Ovary (tissue), 9 donors: ENCODE results near the gene PKD1L1. TPM values are rescaled to one million over a fixed set of nuclear protein-coding genes. Genes with fewer than 3 reads are reported as not detected.

Experiments used
- DNase-seq, 5 donors: peaks; one replicate each; pipeline ENCODE4 v3.0.0-alpha.2; 2019 to 2020
- H3K27ac ChIP-seq, 2 donors: fragments of 200-600 bp; one replicate each; pipeline versions ENCODE4 v1.5.1 to v1.8.0; 2019 to 2022
- H3K27me3 ChIP-seq: fragments of 200-600 bp; one replicate; pipeline ENCODE4 v1.8.0; 2022
- H3K36me3 ChIP-seq: fragments of 200-600 bp; sonication (generic); one replicate; pipeline ENCODE4 v1.5.1; 2019
- H3K4me1 ChIP-seq: one replicate; pipeline ENCODE4 v1.8.1; 2013; ENCODE audit warnings: mild to moderate bottlenecking, moderate library complexity; ENCODE audit not compliant: insufficient read depth
- H3K4me3 ChIP-seq: fragments of 200-600 bp; sonication (generic); one replicate; pipeline ENCODE4 v1.5.1; 2017
- H3K9me3 ChIP-seq, 2 donors: fragments of 200-600 bp in 1 of 2; sonication (generic) in 1 of 2; one replicate each; pipeline versions ENCODE4 v1.5.1 to v1.8.1; 2013 to 2019; ENCODE audit warnings: mild to moderate bottlenecking in 1 of 2, moderate library complexity in 1 of 2
- EP300 ChIP-seq: sonication (generic); formaldehyde crosslinking; IDR thresholded peaks from one replicate; pipeline ENCODE4 v1.6.1; 2017; ENCODE audit warnings: antibody characterized with exemption
- POLR2A ChIP-seq: fragments of 450-650 bp; IDR thresholded peaks from one replicate; pipeline ENCODE4 v1.6.1; 2017; ENCODE audit warnings: antibody characterized with exemption, mild to moderate bottlenecking, moderate library complexity
- WGBS, 3 donors: extraction: QIAGEN DNeasy Blood & Tissue Kit in 1 of 3; methylation state at CpG; one replicate each; pipeline versions ENCODE4 v1.1.5 to v1.1.7; 2013 to 2017; 5-methylcytosine and 5-hydroxymethylcytosine counted together
- intact Hi-C, 4 donors: fragments of 100-400 bp; cut with DNase I; formaldehyde crosslinking; loops; one replicate each; pipeline versions ENCODE4 v1.11.0 to v1.15.1; 2022 to 2023
- polyA plus RNA-seq, 2 donors: library from polyadenylated mRNA; stranded (reverse); fragments of 200-250 nt in 1 of 2; fragments of 350-450 nt in 1 of 2; fragmentation: Illumina TruSeq in 1 of 2; extraction: RNeasy Lipid Tissue Mini Kit (QIAGEN cat#74804) in 1 of 2; gene quantifications; one replicate each; pipeline ENCODE4 v1.2.3, GENCODE V29; 2013 to 2014
- total RNA-seq, 7 donors: library from RNA; depleted of rRNA in 2 of 7; stranded (reverse); fragments of >200 nt in 2 of 7; fragmentation: NEBNext Ultra II Directional in 3 of 7; extraction: Animal tissue kit (Norgen Biotek cat#: 25700) in 3 of 7; gene quantifications; one replicate each; pipeline versions ENCODE4 v1.1.0 to v1.2.4, GENCODE V29; 2016 to 2023
- TF ChIP-seq, protein P1 (sequence below), 3 donors: fragments of 450-650 bp in 2 of 3; fragments of 200-600 bp in 1 of 3; IDR thresholded peaks; one replicate each; pipeline versions ENCODE4 v1.5.1 to v1.8.0; 2016 to 2022; ENCODE audit warnings: antibody characterized with exemption in 3 of 3, mild to moderate bottlenecking in 1 of 3
- donor health status: DM: no; HTN: no; CAD: no; lungs with moderate emphysema.
- donor health status: DM: no; HTN: no; CAD: no.
- donor health status: Bipolar disorder and iron deficiency.
- donor health status: DM: yes; HTN: yes; CAD: no.
- donor health status: DM: no; HTN: no; CAD: no.
- donor health status: DM: yes; HTN: yes; CAD: no.

Gene PKD1L1
- total and polyA plus RNA-seq, 9 donors: 0.11 to 0.48 (median 0.22) TPM

DNA sequence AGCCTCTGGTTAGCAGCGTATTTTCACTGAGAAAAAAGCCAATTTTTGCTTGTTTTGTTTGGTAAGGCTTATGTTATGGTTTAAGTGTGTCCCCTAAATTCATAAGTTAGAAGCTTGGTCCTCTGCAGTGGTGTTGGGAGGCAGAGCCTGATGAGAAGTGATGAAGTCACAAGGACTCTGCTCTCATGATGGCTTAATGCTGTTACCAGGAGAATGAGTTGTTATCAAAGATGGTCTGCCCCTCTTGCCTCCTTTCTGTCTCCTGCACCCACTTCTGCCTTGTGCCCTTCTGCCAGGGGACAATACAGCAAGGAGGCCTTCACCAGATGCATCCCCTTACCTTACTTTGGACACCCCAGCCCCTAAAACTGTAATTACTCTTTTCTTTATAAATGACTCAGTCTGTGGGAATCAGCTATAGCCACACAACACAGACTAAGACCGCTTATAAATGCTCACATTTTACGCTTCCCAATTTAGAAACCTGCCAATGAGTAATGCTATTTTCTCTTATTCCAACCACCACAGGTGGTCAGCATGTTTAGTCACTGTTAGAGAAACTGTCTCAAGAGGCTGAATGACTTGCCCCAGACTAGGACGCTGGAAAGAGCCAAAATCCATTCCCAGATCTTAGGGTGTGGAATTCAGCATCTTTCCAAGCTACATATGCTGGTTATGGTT is 6.1 kb upstream of the PKD1L1 start:
- Histone ChIP-seq H3K9me3 (no peaks in the 10 kb centered on the region), H3K27ac (no peak overlapping the region), H3K27me3 (no peaks in the 10 kb centered on the region), H3K4me3 (no peak overlapping the region), H3K36me3 (no peaks in the 10 kb centered on the region), H3K4me1 (no peaks in the 10 kb centered on the region)
- 87 to 92% (median 90%) methylated on average over 4 of the region's 4 CpGs for WGBS, 3 donors
- no peak for TF ChIP-seq POLR2A
- TF ChIP-seq, protein P1, sequence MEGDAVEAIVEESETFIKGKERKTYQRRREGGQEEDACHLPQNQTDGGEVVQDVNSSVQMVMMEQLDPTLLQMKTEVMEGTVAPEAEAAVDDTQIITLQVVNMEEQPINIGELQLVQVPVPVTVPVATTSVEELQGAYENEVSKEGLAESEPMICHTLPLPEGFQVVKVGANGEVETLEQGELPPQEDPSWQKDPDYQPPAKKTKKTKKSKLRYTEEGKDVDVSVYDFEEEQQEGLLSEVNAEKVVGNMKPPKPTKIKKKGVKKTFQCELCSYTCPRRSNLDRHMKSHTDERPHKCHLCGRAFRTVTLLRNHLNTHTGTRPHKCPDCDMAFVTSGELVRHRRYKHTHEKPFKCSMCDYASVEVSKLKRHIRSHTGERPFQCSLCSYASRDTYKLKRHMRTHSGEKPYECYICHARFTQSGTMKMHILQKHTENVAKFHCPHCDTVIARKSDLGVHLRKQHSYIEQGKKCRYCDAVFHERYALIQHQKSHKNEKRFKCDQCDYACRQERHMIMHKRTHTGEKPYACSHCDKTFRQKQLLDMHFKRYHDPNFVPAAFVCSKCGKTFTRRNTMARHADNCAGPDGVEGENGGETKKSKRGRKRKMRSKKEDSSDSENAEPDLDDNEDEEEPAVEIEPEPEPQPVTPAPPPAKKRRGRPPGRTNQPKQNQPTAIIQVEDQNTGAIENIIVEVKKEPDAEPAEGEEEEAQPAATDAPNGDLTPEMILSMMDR (IDR thresholded peaks at IDR 0.05): no peak
- TF ChIP-seq EP300: no peak
- intact Hi-C loops: no loop called here
- DNase-seq: no peak

DNA sequence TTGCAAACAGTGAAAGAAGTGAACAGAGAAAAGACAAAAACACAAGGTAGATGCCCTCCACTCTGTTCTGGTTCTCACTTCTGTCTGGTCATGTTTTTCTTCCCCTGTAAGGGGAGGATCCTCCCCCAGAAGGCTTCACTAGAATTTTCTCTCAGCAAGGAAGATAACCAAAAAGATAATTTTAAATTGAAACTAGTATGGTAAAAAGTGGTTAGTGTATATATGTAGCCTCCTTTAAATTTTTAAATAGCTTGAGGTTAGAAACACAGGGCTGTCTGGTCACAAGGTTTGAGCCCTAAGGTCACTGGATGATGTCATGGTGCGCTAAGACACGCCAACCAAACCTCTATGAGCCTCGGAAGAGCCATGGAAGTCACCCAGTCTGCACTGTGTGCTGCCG is 5.6 kb upstream of the PKD1L1 start:
- H3K27ac ChIP-seq: no peak overlapping the region
- TF ChIP-seq, protein P1 (IDR thresholded peaks at IDR 0.05): no peak
- TF ChIP-seq EP300: no peak
- no peak for TF ChIP-seq POLR2A
- 61 to 91% (median 75%) methylated on average over 4 of the region's 4 CpGs for WGBS, 3 donors
- no peaks in the 10 kb centered on the region for H3K4me1 ChIP-seq
- no peaks in the 10 kb centered on the region for H3K36me3 ChIP-seq
- H3K9me3 ChIP-seq: no peaks in the 10 kb centered on the region
- H3K4me3 ChIP-seq: no peak overlapping the region
- DNase-seq: no peak
- no peaks in the 10 kb centered on the region for H3K27me3 ChIP-seq
- intact Hi-C loops: no loop called here

DNA sequence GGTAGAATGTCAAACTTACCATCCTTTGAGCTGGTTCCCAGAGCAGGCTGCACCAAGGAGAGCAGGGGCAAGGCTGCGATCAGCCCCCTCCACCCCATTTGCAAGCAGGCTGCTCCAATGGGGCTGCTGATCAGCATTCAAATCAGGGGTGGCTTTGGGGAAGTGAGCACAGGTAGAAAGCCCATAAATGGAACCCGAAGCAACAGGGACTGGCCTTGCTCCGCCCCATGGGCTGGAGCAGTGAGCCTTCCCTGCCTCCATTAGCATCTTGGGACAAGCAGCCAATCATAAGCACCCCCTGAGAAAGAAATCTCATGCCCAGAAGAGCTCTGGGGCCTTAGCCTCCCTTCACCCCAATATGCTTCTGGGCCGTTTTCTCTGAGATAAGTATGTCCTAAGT is 4.0 kb upstream of the PKD1L1 start:
- Histone ChIP-seq H3K4me1 (no peaks in the 10 kb centered on the region), H3K27ac (no peak overlapping the region), H3K4me3 (no peak overlapping the region), H3K9me3 (no peaks in the 10 kb centered on the region), H3K36me3 (no peaks in the 10 kb centered on the region), H3K27me3 (no peaks in the 10 kb centered on the region)
- no peak for TF ChIP-seq EP300
- TF ChIP-seq, protein P1 (IDR thresholded peaks at IDR 0.05): no peak
- intact Hi-C loops: no loop called here
- WGBS, 3 donors: 76 to 83% (median 78%) methylated on average over 4 of the region's 4 CpGs
- no peak for DNase-seq

DNA sequence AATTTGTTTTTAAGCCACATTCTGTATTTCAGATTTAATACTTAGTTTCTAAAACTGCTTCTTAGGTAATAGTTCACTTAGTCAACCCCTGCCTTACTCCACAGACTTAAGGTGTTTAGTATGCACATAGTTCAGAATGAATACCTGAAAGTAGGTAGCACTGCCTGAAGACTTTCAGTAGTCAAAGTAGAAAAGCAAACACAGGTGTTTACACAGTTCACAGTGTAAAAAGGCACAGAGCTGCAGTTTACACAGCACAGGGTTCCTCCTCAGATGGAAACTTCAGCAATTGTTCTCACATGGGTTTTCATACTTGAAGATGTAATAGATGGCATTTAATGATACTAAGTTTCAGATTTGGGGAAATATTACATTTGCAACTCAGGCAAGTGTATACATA is 3.1 kb upstream of the PKD1L1 start:
- intact Hi-C loops: no loop called here
- no peaks in the 10 kb centered on the region for H3K36me3 ChIP-seq
- H3K27me3 ChIP-seq: no peaks in the 10 kb centered on the region
- H3K27ac ChIP-seq: no peak overlapping the region
- H3K9me3 ChIP-seq: no peaks in the 10 kb centered on the region
- TF ChIP-seq EP300: no peak
- TF ChIP-seq, protein P1 (IDR thresholded peaks at IDR 0.05): no peak
- TF ChIP-seq POLR2A: no peak
- no peaks in the 10 kb centered on the region for H3K4me1 ChIP-seq
- no peak overlapping the region for H3K4me3 ChIP-seq
- DNase-seq: no peak
